NCI-H128 (cell line): ENCODE results near the gene ZRSR2.

Experiments used
- DNase-seq: peaks from one replicate; lab custom pipeline; 2025; ENCODE audit not compliant: unreplicated experiment; lab: John Stamatoyannopoulos, UW

ZRSR2 gene

DNA sequence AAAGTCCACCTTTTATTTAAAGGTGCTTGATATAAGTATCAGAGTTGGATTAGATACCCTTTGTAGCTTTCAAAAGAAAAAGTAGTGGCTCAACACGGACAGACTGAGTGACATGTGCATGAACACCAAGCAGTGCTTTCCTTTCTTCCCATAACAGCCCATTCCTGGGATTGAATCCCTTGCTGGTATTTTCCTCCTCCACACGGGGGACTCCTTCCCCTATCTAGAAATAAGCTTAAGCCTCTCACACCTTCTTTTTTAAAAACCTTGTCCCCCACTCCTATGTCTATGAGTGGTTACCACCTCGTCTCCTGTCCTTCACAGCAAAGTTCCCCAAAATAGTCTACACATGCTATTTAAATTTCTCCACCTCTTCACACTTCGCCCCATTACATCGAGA, 59.3 kb downstream of the ZRSR2 start:
- no peak for DNase-seq

DNA sequence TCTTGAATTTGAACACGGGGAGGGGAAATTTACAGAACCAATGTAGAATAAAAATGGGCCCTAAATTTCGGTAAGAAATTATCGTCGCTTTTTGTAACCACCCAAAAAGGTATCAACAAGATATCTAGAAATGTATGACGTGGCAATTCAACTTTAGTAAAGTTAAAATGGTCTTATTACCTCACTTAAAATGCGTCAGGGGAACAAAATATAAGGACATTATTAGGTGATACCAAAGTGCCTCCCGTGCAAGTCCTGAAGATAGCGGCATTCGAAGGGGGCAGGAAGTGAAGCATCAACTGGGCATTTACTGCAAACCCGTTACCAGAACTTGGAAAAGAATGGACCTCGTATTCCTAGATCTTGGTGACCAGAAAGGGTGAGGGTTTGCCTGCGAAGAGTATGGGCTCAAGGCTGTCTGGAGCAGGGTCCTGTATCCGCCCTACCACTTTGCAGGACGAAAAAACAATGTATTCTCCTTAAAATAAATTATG, 63.3 kb downstream of the ZRSR2 start:
- DNase-seq: no peak

DNA sequence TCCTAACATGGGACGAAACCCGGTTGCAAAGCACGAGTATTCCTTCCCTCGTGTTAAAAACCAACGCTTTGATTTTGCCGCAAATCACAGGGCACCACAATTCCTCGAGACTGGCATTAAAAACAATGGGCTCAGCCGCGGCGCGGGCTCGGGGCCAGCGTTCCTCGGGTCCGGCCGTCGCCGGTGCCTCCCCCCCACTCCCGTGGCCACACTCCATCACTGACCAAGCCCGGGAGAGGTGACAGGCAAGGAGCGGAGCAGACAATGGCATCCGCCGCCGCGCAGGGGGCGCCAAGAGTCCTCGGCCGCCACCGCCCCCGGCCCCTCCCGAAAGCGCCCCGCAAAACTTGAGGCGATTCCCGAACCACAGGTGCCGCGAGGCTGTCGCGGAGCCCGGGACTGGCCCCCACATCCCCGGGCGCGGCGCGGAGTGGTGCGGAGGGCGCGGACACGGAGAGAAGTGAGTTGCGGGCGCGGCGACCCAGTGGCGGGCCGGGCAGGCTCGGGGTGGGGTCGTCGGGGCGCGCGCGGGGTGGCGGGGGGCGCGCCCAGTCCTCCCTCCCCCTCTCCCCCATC, 63.9 kb downstream of the ZRSR2 start:
- no peak for DNase-seq

DNA sequence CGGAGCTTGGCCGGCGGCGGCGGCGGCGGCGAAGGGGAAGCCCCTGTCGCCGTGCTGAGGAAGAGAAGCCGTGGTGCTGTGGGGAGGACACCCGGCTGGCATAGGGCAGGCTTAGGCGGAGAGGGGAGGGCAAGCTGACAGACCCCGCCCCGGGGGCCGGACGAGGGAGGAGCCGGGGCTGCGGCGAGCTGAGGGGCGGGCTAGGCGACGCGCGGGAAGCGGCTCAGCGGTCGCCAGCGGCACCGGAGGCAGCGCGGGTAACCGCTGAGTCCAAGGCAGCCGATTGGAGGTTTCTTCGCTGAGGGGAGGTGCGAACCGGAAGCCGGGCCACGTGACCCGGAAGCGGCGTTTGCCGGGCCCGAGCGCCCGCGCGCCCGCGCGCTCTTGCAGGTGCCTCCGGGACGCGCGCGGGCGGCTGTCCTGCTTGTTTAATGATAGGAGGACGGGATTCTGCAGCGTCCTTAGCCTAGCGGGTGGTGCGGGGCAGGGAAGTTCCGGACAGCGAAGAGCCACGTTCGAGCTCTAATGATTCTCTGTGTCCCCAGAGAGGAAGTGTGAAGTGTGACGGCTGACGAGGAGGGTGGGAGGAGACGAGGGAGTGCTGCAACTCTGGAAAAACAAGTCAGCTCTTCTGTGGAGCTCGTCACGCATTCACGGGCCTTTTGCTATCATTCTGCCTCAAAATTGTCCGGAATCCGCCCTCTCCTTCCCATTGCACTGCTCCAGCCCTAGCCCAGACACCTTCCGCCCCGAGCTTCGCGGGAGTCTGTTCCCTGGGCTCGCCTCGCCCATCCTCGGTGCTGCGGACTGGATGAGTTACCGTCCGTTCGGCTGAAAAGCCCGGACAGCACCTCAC, 64.7 kb downstream of the ZRSR2 start, which contains the start of gene AP1S2:
Gene AP1S2, minus strand, starts transcription at position 102 of the 856 bp plus-strand sequence. CDS start 2,289 bp downstream, outside the sequence.
- DNase-seq: peak; percentile 80

DNA sequence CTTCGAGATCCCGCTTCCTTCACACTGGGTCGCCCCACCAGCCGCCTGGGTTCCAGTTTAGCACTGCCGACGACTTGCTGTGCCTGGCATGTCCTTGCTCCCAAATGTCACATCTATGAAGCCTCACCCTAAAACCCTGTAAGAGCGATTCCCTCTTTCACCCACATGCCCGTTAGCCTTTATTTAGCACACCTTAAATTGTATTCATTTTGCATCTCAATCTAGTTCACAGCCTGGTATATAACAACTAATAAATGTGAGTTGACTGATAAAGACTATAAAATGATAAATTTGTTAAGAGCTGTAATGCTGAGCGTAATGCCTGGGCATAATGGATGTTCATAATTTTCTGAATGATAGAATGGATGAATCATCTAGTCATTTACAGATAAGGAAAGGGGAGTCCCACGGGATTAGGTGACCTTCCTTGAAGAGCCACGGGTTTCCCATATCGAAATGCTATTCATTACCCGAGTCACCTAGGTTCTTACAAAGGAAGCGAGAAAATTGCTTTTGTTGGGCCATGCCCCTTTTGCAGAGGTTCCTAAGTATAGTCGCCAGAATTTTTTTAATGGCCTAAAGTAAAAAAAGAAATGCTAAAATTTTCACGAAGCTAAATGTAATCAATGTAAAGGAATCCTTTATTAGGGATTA, 65.4 kb downstream of the ZRSR2 start:
- no peak for DNase-seq

DNA sequence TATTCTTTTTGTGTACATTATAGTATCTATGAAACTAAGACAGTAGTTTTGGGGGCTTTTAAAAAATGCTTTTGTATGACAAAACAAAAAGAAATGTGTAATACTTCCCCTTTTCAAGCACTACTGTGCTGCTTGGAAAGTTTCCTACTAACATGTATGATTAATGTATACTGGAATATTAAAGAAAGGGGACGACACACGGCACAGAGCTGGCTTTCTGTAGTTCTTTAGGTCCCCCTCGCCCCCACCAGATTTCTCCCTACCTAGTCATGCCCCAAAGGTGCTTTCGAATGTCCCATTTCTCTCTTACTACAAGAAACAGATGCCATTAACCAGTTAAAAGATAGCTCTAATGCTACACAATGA, 65.9 kb downstream of the ZRSR2 start:
- DNase-seq: no peak

DNA sequence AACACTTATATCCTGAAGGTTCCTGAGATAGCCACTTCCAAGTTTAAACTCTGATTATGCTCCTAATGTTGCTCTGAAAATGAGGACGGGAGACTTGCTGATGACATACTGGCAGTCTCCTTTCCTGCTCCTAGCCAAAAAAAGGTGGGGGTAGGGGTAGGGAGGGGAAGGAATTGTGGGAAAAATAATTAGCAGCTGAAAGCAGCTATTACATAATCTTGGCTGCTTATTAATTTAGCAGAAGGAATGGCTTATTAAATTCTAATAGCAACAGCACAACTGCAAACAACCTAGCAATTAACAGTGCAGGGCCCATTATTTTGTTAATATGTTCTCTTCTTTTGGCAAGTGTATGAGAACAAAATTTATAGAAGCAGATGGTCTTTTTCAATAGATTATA, 66.4 kb downstream of the ZRSR2 start:
- no peak for DNase-seq

DNA sequence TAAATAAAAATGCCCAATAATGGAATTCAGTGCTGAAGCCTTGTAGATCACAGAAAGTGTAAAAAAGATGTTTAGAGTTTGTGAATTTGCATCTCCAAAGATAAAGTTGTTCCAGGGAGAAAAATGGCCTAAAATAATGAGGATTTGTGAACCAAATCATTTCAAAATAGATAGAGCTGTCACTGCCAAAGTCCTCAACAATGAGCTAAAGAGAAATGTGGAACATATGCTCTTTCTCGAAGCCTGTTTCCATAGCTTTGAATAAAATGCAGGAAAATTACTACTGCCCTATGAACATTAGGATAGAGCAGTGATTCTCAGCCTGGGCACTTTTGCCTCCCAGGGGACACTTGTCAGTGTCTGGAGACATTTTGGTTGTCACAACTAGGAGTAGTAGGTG, 67.8 kb downstream of the ZRSR2 start:
- DNase-seq: no peak

DNA sequence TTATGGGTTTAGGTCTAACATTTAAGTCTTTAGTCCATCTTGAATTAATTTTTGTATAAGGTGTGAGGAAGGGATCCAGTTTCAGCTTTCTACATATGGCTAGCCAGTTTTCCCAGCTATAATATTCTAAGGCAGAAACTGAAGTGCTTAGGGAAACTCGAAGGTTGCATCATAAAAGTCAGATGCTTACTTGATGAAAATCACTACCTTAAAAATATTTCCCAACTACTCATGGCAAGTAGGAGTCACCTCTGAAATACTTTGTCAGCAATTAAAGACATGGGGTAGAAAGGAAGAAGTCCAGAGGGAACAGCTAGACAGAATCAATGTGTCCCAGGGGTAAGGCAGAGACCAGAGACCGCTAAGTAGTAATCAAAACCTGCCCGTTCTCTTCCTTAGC, 70.6 kb downstream of the ZRSR2 start:
- no peak for DNase-seq

DNA sequence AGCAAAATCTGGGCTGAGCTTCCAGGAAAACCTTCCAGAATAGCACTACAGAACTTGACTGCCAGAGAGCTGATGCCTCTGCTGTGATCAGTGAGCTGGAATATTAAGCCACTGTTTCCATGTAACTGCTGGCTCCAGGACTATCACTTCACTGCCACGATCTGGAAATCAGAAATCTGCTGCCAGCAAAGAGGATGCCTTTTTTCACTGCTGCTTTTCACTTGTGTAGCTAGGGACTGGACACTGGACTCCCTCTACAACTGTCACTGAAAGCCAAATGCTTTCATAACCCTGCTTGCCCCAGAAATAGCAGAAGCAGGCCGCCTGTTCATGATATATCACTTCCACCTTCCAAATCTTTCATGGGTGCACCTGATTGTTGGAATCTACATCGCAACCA, 73.7 kb downstream of the ZRSR2 start:
- DNase-seq: no peak

DNA sequence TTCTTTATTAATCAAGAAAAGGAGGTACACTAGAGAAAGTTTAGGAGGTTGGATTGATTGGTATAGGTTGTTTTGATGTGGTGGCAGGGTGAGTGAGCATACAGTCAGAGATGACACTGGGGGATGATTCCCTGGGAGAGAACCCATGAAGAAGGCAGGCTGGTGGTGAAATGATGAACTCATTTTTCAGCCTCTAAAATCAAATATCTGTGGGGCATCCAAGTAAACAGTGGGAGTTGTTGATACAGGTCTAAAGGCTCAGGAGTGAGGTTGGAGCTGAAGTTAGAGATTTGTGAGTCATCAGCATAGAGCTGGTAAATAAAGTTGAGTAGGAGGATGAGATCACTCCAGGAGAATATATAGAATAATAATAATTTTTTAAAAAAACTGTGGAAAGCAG, 74.3 kb downstream of the ZRSR2 start:
- no peak for DNase-seq

DNA sequence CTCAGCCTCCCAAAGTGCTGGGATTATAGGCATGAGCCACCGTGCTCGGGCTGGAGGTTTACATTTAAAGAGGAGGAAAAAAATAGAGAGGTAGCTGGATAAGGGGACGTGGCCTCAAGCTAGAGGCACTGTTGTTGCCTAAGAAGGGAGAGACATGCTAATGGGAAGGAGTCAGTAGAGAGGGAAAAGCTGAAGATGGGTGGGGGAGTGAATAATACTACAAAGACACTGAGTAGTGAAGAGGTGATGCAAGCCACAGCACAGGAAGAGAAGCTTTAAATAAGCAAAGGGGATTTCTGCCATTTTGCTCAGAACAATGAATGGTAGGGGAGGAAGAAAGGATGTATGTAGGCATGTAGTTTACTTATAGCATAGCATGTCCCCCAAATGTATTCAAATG, 75.9 kb downstream of the ZRSR2 start:
- DNase-seq: no peak

DNA sequence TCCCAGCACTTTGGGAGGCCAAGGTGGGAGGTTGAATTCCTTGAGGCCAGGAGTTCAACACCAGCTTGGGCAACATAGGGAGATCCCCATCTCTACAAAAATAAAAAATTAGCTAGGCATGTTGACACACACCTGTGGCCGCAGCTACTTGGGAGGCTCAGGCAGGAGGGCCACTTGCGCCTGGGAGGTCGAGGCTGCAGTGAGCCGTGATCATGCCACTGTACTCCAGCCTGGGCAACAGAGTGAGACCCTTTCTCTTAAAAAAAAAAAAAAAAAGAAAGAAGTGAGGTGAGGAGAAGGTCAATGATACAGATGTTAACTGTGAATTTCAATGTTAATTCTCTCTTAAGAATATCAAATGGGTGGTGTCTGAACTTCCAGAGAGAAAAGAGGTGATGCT, 79.4 kb downstream of the ZRSR2 start:
- DNase-seq: no peak

DNA sequence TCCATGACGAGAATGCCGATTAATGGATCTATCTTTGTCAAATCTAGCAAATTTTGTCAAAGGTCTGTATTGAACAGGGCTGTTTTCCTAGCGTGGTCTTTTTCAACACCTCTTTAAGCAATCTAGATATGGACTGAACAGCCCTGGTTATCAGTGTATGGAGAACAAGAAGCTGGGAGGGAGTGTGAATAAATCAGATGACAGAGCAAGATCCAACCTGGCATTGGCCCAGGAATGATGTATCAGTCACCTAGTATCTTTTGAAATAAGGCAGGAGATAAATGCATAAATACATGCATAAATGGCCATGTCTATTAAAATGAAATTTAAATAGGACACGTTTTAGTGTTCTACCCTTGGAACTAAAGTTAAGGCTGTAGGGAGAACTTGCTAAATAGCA, 80.0 kb downstream of the ZRSR2 start:
- DNase-seq: no peak
